DMS53 treated with DMSO at 0.1 percent for 48 hours (cell line): ENCODE data around the gene MED15.
"Not testable (repeated sequence)": the region's sequence is repeated elsewhere in the genome, so short reads cannot be mapped to it uniquely, and the experiment has no call there.

Experiments
- DNase-seq: peaks from one replicate; lab custom pipeline; 2025; ENCODE audit not compliant: unreplicated experiment; lab: John Stamatoyannopoulos, UW

Gene MED15

DNA sequence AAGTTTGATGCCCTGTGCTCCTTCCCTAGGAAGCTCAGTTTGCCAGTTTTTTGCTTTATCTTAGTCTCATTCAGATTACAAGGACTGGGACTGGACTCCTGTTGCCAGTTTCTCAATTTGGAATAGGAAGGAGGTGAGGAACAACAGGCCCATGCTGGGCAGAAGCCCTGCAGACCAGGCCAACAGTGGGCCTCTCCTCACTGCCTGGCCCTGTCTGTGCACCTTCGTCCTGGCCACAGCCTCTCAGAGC, 23.7 kb downstream of the MED15 start:
- no peak for DNase-seq

- no peak for DNase-seq
Observed at GRCh38 chr22:20531404-20532201, 24.2 kb downstream of the MED15 start.

DNA sequence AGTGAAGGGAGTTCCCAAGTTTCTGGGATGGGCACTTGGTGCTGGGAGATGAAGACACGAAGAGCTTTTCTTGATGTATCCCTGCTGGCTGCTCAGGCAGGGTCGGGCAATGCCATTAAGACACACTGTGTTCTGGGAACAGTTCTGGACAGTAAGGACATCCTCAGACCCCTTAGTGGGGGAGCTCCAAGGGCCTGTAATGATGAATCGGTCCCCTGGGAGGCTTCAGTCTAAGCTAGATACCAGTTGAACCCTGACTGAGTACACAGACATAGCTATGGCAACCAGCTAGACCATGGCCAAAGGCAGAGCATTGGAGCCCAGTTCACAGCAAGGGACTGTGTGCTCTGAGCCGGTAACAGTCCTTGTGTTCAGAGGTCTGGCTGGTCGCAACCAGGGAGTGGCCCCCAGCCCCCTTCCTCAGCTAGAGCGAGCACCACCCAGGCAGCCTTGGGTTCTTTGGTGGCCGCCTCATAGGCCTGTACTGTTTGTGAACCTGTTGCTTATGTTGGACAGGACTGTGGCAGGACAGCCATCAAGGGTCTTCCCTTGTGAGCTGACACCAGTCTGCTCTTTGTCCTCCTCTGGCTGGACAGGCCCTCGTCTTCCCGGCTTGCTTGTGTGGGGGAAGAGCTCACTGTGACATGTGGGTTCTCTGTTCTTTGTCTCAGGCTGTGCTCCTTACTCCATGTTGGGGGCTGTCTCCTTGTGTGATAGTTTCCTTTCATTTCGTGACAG, 25.0 kb downstream of the MED15 start:
- no peak for DNase-seq

DNA sequence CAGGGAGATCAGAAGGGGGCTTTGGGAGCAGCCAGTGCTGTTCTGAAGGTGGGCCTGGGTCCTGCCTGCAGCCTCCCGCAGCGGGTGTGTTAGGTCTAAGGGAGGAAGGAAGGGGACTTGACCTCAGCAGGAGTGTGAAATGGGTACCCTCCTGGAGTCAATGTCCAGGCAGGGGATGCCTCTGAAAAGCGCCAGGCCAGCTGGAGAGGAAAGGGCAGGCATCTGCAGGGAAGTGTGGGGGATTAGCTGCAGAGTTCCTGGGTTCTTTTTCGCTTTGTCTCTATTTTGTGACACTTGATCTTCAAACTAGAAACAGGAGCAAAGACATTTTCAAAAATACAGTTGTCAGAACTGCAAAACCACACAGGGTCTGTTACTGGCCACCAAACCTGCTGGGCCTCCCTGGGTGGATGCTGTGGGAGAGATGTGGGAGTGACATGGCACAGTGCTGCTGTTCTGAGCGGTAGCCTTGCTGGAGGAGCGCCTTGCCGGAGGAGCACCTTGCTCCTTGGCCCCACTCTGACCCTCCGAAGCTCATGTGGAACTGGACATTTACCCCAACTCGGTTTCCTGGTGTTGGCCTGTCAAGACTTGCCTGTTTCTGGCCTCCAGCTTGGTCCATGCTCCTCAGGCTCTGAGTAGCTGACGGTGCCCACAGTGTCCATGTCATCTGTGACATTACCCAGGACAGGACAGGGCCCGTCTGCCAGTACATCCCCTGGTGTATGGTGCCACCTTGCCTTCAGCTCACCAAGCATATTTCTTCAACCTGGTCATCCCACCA, 25.9 kb downstream of the MED15 start:
- DNase-seq, result no peak

DNA sequence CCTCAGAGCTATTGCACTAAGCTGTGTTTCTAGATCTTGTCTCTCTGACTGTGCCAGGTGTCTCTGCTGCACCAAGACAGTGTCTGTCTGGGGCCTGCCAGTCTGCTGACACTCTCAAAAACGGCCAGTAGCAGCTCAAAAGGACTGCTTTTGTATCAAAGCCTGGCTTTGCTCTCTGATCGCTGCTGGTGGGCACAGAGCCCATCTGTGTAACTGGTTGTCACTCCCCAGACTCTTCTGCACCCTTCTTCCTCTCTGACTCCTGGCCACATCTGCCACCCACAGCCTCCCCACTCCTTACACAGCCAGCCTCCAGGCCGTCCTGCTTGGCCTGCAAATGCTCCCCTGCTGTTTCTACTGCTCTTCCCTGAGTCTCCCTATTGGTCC, 26.5 kb downstream of the MED15 start:
- no peak for DNase-seq

DNA sequence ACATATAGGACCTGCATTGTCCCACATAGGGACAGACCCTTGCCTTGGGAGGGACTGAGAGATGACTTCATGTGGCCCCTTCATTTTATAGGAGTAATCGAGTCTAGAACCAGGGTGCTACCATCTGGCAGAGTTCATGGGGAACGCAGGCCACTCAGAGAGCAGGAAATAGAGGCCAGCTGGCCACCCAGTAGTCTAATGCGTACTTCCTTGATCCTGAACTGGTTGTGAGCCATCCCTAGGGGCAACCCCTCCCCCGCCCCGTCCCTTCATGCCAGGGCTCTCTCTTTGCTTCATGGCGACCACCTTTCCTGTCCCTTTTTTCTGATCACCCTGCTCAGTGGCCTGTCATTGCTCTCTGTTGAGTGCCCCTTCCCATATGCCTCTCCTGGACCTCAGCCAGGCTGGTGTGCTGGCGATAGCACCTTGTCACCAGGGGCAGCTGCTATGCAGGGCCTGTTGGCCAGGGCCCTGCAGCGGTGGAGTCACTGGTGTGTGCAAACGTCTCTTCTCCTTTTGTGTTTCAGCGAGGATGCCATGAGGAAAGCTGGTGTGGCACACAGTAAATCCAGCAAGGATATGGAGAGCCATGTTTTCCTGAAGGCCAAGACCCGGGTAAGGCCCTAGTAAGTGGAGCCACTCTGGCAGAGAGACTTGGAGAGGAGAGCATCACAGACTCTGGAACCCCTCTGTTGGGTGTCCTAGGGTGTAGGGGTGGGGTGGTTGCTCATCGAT, 29.3 kb downstream of the MED15 start:
- DNase-seq, result no peak

DNA sequence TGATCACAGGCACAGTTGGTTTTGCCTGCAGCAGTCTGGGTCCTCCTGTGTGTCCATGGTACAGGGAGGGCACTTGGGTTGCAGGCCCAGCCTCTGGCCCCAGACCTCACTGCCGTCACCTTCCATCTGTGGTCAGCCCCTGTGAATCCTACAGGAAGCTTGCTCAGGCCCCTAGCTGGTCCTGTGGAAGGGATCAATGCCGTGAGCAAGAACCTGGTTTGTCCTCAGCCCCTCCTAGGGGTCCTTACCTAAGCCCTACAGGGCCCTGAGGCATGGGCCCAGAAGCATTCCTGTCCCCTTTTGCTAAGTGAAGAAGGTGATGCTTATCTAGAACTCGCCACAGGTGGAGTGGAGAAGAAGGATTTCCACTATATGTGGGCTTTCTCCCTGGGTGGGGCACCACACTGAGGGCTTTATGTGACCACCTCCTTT, 29.9 kb downstream of the MED15 start:
- DNase-seq, result no peak

DNA sequence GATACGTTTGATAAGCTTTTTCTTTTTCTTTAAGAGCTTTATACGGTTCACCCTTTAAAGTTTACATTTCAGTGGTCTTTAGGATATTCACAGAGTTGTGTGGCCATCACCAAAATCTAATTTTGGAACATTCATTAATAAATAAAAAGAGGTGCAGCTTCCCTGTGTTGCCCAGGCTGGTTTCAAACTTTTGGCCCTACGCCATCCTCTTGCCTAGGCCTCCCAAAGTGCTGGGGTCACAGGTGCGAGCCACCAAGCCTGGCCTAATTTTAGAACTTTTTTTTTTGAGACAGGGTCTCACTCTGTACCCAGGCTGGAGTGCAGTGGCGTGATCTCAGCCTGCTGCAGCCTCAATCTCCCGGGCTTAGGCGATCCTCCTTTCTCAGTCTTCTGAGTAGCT, 30.6 kb downstream of the MED15 start:
- DNase-seq, result no peak

GRCh38 chr22:20538875-20539274, 31.5 kb downstream of the MED15 start:
- DNase-seq, result not testable (repeated sequence)

- DNase-seq, result no peak
Observed at GRCh38 chr22:20542055-20542454, 34.6 kb downstream of the MED15 start.

GRCh38 chr22:20542736-20543135, 35.3 kb downstream of the MED15 start:
- DNase-seq, result no peak

DNA sequence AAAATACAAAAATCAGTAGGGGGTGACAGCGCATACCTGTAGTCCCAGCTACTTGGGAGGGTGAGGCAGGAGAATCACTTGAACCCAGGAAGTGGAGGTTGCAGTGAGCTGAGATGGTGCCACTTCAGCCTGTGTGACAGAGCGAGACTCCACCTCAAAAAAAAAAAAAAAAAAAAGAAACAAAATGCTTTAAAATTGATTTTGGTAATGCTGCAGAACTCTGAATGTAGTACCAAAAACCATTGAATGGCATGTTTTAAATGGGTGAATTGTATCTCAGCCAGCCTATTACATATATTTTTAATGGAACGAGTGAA, 37.9 kb downstream of the MED15 start:
- not testable (repeated sequence) for DNase-seq

DNA sequence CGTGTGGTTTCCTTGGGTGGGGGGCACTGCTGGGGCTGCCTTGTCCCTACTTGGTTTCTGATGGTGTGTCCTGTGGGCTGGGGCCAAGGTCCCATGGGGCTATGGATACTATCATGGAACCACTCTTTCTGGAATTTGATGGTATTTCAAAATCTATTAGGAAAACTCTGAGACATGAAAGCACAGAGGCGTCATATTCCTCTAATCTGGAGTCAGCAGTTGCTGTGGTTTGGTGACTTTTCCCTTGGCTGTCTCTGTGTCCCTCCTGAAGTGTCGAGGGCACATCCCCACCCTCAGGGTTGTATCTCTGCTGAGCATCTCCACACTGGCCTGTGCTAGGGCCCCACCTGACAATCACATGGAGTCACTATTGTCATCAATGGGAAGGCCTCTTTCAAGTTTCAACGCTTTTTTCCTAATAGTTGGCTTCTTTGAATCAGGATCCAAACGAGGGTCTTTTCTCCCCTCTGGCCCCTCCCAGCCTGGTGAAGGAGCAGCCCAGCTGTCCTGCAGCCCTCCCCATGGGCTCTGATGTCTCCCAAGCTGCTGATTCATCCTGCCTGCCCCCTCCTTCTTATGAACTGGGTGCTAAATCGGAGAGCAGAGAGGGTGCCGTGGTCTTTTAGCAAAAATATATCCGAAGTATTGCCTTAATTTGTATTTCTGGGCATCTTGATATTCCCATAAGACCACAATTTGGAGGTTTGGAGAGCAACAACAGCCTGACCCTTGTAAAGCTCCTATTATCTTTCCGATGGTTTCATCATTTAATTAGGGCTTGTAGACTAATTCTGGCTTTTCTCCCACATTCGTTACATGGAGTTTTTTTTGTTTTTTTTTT, 38.5 kb downstream of the MED15 start:
- no peak for DNase-seq

- no peak for DNase-seq
Observed at GRCh38 chr22:20546541-20546950, 39.1 kb downstream of the MED15 start.

- DNase-seq, result no peak
Observed at GRCh38 chr22:20547029-20547428, 39.6 kb downstream of the MED15 start.

GRCh38 chr22:20548806-20549205, 41.4 kb downstream of the MED15 start:
- no peak for DNase-seq

- no peak for DNase-seq
Observed at GRCh38 chr22:20549232-20549841, 41.9 kb downstream of the MED15 start.

DNA sequence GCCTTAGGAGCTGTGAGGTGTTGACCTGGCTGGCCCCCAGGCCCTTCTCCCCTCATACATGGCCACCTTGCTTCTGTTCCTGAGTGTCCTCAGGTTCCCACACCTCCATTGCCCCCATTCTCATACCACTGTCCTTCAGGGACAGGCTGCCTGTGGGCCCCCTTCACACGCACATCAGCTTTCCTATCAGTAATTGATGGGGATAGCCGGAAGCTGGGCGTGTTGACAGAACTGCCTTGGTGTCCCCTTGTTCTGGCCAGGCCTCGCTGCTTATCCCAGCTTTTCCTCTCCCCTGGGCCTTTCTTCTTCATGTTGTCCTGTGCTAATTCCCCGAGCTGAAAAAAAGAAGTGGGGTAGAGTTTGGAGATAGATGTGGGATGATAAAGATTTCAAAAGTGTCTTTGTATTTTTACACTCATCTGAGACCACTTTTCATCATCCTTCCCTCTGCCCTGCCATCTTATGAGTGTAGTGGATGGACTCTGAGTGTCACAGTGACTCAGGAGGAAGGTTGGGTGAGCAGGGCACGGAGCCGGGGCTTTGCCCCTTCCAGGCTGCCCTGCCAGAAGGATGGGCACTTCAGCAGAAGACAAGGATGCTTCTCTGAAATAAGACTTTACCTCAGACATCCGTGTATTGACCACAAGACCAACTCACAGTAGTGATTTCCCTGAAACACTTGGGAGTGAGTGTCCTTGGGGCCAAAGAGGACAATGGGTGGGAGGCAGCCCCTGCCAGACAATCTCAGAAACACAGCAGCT, 42.8 kb downstream of the MED15 start:
- DNase-seq, result no peak
